Anterior cingulate cortex (tissue), 58 donors: ENCODE measurements around the gene VTI1A.

Experiments
- DNase-seq, 58 donors: peaks; one replicate each; lab custom pipeline; 2025; lab: John Stamatoyannopoulos, UW

The VTI1A gene

GRCh38 chr10:112663234-112664125 is 216.5 kb downstream of the VTI1A start:
- no peak for DNase-seq

- DNase-seq, result no peak
These were observed 219.1 kb downstream of the VTI1A start for GRCh38 chr10:112666094-112666493.

- DNase-seq, result no peak
These were observed 223.0 kb downstream of the VTI1A start for GRCh38 chr10:112669989-112670388.

- no peak for DNase-seq
These were observed 224.7 kb downstream of the VTI1A start for GRCh38 chr10:112671743-112672142.

- DNase-seq, result no peak
These were observed 225.7 kb downstream of the VTI1A start for GRCh38 chr10:112672706-112673105.

- DNase-seq, result no peak
These were observed 228.6 kb downstream of the VTI1A start for GRCh38 chr10:112675560-112676083.

DNA sequence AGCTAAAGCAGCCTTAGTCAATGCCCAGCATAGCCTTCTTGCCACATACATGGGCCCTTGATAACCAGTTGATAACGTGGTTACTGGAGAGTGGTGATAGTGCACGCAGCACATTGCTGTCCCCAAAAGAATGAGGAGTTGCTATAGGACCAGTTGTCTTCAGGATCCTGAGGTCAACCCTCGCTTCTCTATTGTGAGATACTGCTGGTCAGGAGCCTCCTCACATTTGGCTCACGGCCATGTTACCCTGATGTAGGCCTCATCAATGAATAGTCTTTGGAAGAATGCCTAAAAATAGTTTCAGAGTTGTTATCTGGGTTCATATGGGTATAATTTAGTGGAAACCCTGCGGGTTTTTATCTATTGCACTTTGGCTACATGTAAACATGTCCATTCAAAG is 230.7 kb downstream of the VTI1A start:
- DNase-seq, result peak in 1 of 58 donors; percentile 49

- peak in 7 of 58 donors; percentile 4 to 44 (median 18) for DNase-seq
These were observed 231.6 kb downstream of the VTI1A start for GRCh38 chr10:112678581-112678980.

DNA sequence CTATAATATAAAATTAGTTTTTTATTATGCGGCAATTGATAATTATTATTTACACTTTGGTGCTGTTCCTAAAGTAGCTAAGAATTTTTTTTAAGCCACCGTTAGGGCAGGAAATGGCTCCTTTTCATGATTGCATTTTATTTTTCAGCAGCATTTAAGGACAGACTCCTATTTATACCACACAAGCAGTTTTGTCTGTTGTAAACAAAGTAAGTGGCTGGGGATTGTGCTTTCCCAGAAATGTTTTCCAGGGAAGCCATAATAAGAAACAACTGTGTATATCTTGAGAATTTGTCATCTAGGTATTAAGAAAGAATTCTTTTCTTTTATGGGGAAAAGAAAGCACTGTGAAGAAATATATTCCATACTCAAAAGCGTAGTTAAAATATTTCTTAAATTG is 232.0 kb downstream of the VTI1A start:
- no peak for DNase-seq

GRCh38 chr10:112679392-112679791 is 232.4 kb downstream of the VTI1A start:
- no peak for DNase-seq

DNA sequence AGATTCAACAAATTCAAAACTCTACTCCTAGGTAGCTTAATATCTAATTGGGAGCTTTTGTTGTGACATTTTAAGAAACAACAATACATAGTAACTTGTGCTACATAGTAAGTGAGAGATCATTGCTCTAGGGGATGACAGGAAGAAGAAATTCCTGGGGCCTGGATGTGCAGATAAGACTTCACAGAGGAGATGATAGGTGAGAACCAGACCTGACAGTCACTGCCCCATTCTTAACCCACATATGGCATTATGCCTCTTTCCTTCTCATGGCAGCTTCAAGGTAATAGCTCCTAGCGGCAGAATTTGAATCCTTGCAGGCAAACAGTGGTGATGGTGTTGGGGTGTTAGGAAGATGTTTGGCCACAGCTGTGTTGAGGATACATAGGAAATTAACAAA is 233.6 kb downstream of the VTI1A start:
- no peak for DNase-seq

GRCh38 chr10:112687647-112688046 is 240.6 kb downstream of the VTI1A start:
- DNase-seq, result no peak

DNA sequence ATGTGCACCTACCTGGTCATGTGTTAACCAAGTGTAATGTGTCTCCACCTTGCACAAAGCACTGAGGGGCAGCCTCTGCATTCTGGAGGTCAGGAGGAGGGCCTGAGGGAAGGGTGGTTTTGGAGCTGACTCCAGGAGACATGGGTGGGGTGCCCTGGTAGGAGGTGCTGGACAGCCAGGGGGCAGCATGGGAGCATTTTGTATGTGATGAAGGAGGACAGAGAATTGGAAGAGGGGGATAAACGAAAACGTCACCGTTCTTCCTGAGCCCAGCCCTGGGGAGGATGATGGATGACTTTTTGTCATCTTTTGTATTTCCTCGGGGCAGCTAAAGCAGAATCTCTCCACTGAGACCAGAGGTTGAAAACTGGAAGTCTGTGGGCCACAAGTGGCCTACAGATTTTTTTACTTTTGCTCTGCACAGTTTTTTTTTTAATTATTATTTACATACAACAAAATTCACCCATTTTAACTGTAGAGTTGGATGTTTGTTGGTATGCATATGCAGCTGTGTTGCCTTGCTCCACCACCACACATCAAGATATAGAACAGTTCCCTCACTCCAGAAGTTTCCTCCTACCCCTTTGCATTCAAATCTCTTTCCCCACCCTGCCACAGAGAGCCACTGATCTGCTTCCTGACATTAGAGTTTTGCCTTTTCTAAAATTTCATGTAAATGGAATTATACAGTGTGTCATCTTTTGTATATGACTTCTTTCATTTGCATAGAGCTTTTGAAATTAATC is 242.5 kb downstream of the VTI1A start:
- DNase-seq, result peak in 1 of 58 donors; percentile 3

DNA sequence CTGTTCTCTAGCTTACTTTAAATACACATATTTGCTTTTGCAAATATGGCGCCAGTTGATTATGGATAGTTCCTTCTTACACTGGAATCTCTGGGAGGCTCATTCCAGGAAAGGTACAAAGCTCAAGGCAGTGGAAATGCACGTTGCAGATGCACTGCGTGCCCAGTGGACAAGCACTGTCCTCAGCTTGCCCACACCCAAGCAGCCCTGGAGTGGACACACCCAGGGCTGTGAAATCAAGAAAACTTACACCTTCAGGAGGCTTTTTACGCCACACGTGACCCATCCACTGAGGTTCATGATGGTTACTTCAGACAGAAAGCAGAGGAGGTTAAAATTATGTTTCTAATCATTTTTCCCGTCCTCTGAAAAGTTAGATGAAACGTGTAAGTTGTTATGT is 248.5 kb downstream of the VTI1A start:
- no peak for DNase-seq

GRCh38 chr10:112696592-112696991 is 249.6 kb downstream of the VTI1A start:
- DNase-seq, result no peak

DNA sequence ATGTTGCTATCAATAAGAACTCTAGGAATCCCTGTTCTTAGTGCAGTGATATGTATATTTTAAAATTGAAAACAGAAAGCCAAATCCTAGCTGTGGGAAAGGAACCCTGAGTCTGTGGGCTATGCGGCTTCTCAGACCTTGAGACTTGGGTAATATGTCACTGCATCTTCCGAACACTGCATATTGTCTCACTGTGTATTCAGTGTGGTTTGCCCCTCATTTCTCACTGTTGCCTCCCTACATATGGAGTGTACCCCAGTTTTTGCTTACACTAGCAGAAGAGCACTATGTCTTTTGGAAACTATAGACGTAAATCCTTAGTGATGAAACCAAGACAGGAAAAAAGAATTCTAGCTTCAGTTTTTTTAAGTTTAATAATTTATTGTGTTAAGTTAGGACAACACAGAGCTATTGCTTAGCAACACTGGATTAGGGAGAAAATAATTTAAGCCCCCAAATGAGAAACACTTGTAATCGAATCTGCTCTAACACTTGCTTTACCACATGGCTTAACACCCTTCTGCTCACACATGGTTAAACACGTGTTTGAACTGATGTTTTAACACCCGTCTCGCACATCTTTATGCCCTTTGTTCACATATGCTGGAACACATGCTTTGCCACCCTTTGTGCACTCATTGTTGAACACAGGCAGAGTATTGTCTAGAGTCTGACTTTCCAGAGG is 251.3 kb downstream of the VTI1A start:
- no peak for DNase-seq

GRCh38 chr10:112698818-112699164 is 251.8 kb downstream of the VTI1A start:
- no peak for DNase-seq

DNA sequence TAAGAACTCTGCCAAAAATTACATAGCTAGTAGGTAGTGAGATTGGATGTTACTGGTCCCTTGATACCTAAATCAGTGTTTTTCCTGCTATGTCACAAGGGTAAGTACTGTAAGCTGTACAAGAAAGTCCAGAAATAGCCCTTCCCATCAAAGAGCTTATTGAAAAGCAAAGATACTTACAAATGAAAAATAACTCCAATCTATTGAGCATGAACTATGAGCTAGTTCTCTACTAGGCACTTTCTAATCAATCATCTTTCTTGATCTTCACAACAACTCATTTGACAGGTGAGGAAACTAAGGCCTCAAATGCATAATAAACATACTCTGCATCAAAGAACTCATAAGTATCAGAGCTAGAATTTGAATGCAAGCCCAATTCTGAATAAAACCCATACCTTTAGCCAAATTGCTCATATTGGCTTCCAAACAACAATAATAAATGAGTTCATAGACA is 253.2 kb downstream of the VTI1A start:
- DNase-seq, result no peak

GRCh38 chr10:112701211-112701877 is 254.3 kb downstream of the VTI1A start:
- DNase-seq, result no peak

GRCh38 chr10:112701878-112702255 is 254.9 kb downstream of the VTI1A start:
- no peak for DNase-seq
